OCI-M2 (cell line): ENCODE measurements around the gene TMEM269.

Experiments
- DNase-seq: peaks from one replicate; lab custom pipeline; 2025; ENCODE audit not compliant: unreplicated experiment; lab: John Stamatoyannopoulos, UW

TMEM269 gene

GRCh38 chr1:42820813-42821212, 36.0 kb downstream of the TMEM269 start:
- no peak for DNase-seq

- no peak for DNase-seq
Observed at GRCh38 chr1:42821690-42822089, 36.9 kb downstream of the TMEM269 start.

DNA sequence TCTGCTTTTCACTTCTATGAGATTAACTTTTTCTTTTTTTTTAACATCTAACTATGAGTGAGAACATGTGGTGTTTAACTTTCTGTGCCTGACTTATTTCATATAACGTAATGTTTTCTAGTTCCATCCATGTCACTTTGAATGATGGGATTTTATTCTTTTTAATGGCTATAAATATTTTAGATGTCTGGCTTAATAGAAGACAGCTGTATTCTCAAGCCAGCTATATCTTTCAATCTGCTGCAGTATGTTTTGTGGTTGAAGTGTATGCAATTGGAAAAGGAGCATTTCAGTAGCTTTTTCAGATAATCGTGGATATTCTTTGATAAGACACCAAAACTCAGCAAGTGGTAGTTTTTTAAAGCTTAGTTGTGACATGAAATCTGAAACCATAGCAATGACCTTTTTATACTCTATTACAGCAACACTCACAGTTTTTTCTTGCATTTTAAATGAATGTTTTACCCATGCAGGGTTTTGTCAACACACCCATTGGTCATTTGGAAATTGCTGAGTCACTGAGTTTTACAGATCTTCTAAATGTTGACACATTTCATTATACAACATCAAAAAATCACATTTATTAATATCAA, 38.1 kb downstream of the TMEM269 start:
- DNase-seq: no peak

DNA sequence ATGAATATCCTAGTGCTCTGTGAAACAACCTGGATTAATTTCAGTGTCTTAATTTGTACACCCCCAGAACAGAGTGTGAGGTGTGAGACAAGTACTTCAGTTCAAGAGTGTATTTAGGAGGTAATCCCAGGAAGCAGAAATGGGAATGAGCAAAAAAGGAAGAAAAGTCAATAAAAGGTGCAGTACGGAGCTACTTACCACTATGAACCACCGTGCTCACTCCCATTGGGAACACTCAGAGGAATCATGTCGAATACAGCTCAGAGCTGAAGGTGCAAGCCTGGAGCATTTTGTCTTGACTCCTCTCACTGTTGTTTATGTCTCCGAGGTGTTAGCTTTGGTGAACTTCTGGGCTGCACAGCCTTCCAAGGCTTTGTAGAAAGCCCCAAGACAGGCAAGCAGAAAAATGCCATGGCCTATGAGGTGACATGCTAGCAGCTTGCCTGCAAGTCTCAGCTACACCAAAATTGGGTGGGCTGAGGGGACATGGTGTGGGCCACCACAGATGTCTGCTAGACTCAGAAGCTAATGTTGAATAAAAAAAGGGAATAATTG, 39.8 kb downstream of the TMEM269 start:
- no peak for DNase-seq

DNA sequence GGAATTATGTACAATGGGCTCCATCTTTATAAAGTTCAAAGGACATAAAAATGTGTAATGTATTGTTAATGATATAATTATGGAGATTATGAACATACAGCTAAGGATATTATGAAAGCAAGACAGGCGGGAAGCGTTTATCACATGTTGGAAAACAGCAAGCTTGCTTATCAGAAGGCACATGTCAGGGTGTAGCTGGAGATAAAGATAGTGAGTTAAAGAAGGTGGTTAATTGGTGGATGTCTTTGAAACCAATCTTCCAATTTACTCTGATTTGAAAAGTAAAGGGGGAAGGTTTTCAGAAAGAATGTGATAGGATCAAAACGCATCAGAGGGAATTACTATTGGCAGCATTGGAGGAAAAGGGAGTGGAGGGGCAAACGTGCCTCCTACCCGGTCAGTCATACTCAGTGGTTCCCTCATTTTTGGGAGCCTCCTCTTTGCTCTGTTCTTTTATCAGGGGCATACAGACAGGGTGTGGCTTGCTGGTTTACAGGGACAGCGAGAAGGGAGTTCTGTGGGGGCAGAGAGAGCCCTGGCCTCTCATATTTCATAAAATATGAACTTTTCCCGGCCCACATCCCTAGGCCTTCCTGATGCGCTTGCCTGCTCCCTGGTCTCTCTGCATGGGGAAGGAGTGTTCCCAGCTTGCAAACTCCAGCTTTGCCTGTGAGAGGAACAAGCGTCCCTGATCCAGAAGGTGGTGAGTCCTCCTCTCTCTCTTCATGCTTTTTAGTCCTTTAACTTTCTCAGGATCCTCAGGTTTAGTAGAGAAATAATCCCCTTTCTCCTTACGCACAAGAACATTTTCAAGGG, 40.5 kb downstream of the TMEM269 start:
- DNase-seq: peak; percentile 59

- DNase-seq: no peak
Observed at GRCh38 chr1:42830631-42831030, 45.8 kb downstream of the TMEM269 start.

- peak; percentile 38 for DNase-seq
Observed at GRCh38 chr1:42831273-42831672, 46.5 kb downstream of the TMEM269 start.

DNA sequence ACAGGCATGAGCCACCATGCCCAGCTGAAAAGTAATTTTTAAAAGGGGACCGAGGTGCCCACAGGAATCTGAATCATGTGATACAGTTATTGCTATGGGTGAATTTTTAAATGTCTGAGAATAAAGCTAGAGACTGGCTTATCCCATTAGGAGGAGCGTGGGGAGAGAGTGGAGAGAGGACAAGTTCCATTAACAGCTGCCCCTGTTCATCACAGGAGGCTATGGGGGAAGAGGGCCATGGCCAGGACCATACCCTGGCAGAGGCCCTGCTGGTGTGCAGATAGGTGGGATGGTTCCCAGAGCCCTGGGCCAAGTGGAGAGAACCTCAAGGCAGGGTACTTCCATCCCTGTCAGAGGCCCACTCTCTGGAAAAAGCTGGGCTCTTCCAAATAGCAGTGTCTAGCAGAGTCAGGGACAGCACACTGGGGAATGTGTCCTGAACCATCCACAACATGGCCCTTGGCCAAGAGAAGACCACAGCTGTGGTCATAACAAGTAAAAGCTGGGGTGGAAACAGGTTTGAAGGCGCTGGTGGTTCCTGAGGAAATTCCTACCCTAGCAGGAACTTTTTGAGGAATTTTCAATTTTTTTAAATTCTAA, 48.0 kb downstream of the TMEM269 start:
- DNase-seq: no peak

DNA sequence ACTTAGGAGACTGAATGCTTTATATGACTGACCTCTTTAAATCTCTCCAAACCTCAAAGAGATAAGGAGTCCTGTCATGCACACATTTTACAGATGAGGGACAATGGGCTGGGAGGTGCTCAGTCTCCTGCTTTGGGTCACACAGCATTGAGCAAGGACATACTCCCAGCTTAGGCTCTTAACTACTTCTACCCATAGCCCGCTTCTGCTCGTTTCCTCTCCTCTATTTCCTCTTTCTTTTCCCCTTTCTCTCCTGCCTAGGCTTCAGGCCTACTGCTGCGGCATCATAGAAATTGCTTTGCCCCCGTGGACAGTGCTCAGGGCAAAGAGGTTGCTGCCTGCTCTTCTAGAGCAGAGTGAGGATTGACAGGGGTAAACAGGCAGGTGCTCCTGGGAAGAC, 49.2 kb downstream of the TMEM269 start:
- DNase-seq: no peak

- no peak for DNase-seq
Observed at GRCh38 chr1:42834803-42835202, 50.0 kb downstream of the TMEM269 start.

- no peak for DNase-seq
Observed at GRCh38 chr1:42835422-42835821, 50.6 kb downstream of the TMEM269 start.

DNA sequence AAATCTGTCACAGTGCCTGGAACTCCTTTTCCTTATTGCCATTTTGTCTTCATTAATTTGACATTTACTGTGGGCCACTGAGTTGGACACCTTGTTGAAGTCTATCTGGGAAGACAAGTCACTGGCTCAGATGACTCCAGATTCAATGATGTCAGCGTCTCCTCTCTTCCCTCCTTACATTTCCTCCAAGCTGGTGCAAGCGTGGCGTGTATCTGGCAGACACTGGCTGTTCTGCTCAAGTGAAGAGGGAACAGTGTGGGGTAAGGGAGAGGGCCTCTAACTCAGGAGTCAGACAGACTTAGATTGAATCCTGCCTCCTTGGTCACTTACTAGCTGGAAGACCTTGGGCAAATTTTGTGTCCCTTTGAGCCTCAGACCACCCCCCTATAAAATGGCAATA, 52.9 kb downstream of the TMEM269 start:
- DNase-seq: no peak

DNA sequence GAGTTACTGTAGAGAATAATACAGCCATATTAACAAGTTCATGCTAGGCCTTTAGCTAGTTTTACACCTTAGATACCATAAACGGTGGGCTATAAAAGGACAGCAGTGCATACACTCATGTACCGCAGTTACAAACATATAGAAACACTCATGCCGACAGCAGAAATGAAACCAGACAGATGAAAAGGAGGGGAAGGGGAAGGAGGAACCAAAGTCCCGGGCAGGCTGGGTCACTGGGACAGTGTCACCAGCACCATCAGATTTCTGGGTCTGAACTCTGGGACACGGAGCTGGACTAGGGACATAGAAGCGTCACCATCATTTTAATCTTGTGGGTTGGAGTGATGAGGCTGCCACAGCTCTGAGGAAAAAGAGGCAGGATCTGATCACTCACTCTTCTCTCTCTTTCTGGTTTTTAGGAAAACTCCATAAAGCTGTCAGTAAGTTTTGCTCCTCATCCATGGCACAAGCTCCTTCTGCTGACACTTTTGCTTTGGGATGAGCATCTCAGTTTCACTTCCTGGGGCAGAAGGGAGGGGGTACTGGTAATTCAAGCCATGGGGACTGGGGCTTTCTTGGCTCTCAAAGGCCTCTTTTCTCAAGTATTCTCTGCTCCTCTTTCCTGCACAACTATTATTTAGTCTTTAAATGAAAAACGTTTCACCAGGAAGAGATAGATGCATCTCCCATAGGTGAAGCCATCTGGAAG, 53.8 kb downstream of the TMEM269 start:
- no peak for DNase-seq

DNA sequence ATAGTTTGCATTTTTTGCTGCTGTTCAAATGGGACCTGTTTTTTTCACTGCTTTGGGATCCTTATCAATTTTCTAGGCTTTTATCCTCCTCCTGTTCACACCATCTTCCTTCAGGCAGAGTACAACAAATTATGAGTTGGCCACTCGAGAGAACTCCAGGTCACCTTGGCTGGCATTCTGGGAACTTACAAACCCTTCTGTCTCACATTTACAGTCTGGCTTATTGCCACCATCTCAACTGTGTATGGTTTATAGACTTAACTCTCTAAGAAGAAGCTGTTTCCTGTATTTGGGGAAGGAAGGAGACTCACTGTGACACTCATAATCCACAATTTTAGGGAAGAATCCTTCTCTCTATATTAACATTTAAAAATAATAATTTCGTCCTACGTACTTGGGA, 56.2 kb downstream of the TMEM269 start:
- DNase-seq: no peak

- DNase-seq: no peak
Observed at GRCh38 chr1:42841440-42842147, 56.8 kb downstream of the TMEM269 start.

DNA sequence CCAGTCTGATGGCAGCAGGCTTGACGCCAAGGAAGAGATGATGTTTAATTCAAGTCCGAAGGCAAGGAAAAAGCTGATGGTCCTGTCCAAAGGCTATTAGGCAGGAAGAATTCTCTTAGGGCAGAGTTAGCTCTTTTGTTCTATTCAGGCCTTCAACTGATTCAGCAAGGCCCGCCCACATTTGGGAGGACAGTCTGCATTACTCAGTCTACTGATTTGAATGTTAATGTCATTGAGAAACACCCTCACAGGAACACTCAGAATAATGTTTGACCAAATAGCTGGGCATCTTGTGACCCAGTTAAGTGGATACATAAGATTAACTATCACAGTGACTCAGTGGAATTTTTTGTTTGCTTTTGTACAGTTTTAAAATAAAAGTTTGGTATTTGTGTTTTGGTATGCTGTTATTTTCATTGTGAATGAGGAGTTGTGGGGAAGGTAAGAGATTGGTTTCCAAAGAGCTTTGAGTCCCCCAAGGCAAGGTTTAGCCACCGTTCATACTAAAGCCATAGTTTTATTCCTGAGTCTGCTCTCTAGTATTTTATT, 59.9 kb downstream of the TMEM269 start:
- DNase-seq: no peak

- DNase-seq: no peak
Observed at GRCh38 chr1:42845193-42845592, 60.4 kb downstream of the TMEM269 start.

DNA sequence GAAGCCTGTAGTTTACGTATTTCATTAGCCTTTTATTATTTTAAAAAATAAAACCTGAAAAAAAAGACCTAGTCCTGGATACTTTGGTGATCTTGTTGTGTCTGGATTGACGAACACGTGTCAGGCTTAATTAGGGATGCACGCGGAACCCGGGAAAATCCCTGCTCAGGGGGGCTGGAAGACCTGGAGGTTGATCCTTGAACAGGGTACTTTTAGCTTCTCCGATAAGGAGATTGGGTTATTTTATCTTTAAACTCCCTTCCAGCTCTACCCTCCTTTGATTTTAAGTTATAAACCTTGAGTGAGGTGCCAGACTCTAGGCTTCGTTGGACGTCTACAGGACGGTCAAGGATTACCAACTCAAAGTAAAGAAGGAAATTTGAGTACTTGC, 61.1 kb downstream of the TMEM269 start:
- DNase-seq: no peak

- peak; percentile 91 for DNase-seq
Observed at GRCh38 chr1:42846257-42847110, 61.7 kb downstream of the TMEM269 start, which contains the start of gene ZNF691. Gene ZNF691, plus strand, starts transcription at chr1:42846613. Its CDS starts 3,046 bp downstream, at chr1:42849659.
